T47D (cell line): ENCODE data around the gene GNG13.
A peak's percentile ranks its signal among the peaks of the same experiment; 100 is the strongest.

Source experiments
- DNase-seq, 2 experiments: peaks; one replicate each; pipeline versions ENCODE4 v3.0.0 to v3.0.0-alpha.2; 2011 to 2012; ENCODE audit warnings: low read depth in 1 of 2, low spot score in 1 of 2
- JUND ChIP-seq: IDR thresholded peaks from 2 replicates; pipeline ENCODE4 v1.6.1; 2012; ENCODE audit warnings: low read depth
- in situ Hi-C: cut with HindIII; loops from 2 replicates; pipeline ENCODE4 v1.10.0; 2016; ENCODE audit warnings: low sequenced_read_pairs, low pct_unique_long_range_greater_than_20kb

The GNG13 gene

DNA sequence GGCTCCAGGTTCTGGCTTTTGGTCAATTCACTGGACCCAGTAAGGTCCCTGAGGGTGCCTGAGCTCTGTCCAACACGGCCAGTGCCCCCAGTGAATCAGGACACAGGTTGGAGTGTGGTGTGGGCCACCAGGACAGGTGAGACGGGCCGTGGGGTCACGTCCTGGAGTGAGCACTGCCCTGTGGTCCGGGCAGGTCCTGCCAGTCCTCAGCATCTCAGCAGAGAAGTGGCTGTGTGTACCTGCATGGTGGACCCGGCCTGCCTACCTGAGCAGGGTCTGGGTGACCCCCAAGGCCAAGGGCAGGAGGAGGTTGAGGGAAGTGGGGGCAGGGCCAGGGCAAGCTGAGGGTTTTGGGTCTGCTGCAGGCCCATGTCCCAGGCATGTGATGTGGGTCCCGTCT is 1.9 kb upstream of the GNG13 start:
- in situ Hi-C loops: no loop called here
- TF ChIP-seq JUND: no peak
- DNase-seq: no peak

DNA sequence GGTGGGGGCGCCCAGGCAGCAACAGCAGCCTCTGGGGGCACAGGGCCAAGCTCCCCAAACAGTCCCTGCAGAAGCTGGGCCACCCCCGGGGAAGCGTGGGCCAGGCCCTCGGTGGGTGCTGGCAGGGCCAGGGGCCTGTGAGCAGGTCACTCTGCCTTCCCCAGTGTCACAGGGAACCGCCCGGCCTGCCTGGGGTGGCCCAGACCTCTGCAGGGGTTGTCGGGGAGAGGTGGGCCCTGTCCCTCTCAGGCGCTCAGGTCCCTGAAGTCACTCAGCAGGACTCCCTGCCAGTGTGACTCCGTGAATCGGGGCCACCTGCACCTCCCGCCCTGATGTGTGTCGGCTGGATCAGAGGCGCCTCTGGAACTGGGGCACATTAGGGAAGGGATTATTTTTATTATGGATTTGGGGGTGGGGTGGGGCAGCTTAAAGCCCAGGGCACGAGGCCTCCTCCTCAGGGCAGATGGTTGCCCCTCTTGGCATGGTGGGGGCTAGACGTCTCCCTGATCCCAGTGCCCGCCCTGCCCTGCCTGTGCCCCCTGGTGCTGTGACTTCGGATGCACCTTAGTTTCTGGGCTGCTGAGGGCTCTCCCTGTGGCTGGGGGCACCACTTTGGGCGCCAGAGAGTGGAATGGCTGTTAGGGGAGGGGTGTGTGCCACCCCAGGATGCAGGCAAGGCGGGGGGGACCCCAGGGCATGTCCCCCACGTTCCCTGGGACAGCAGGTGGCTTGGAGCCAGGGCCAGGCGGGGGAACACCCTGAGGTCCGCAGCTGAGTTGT is 1.2 kb upstream of the GNG13 start:
- TF ChIP-seq JUND: no peak
- in situ Hi-C loops: no loop called here
- no peak for DNase-seq

DNA sequence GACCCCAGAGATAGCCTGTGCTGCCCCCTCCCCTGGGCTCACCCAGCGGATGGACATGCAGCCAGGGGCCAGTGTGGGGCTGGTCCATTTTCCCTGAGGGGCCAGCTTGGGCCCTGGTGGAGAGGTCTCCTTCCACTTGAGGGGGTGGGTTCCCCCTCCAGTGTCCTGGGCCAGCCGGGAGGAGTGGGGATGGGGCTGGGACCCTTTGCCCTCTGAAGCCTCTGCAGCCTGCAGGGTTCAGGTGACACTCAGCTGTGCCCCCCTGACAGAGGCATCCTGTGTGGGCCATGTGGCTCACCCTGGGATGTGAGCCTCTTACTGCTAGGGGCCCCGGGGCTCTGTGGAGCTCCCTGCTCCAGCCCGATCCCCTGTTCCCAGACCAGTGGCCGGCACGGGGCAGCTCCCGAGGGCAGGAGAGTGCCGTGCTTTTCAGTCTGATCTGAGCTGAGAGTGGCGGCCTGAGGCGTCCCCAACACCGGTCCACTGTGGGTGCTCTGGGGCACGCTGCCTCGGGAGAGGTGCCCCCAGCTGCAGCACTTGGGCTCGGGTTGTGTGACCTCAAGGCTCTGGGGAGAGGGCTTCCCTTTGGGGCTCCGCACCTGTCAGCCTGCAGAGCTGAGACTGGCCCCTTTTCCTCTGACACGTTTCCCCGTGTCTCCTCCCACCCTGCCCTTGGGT is 439 bp upstream of the GNG13 start:
- no peak for TF ChIP-seq JUND
- no peak for DNase-seq
- in situ Hi-C loops: no loop called here

DNA sequence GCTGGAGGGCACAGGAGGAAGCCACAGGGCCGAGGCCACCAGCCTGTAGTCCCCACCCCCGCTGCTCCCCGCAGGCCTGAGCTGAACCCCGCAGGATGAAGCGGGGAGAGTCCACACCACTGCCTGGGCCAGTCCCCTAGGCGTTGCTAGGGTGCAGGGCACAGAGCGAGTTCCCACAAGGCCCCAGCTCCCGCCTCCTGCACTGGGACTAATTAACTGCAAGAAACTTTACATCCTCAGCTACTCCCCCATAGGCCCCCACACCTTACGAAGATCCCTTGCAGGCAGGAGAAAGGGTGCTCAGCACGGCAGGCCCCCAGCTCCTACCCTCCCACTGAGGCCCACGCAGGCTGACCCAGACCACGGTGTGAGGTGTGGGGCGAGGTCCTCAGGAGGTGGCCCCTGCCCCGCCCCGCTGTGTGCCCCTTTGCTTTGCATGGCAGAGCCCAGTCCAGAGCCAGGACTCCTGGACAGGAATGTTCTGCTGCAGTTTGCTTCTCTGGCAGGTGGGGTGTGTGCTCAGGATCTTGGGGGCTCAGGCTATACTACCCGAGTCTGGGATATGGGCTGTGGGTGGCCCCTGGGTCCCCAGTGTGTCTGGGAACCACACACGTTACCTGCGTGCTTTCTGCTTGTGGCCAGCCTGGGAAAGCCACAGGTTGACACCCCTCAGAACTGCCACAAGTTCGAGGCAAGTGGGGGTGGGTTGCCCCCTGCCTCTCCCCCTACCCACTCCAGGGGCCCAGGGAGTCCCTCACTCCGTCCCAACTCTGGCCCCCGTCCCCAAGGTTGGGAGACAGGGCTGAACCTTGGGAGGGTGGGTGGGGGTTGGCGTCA is 1.2 kb downstream of the GNG13 start:
- no peak for DNase-seq
- TF ChIP-seq JUND: no peak
- in situ Hi-C loops: no loop called here

DNA sequence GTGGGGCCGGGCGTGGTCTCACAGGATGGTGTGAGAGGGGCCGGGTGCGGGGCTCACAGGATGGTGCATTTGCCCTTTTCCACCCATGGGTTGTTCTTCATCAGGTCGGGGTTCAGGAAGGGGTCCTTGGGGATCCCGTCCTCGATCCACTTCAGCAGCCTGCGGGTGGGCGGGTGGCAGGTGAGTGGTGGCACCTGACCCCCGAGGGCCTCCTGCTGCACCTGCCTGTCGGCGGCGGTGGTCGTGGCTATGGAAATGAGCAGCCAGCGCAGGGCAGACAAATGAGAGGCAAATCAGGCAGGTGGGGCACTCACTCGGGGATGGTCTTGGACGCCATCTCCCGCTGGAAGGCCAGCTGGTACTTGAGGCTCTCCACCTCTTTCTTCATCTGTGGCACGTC is 1.9 kb downstream of the GNG13 start:
- in situ Hi-C loops: no loop called here
- no peak for DNase-seq
- TF ChIP-seq JUND: no peak

DNA sequence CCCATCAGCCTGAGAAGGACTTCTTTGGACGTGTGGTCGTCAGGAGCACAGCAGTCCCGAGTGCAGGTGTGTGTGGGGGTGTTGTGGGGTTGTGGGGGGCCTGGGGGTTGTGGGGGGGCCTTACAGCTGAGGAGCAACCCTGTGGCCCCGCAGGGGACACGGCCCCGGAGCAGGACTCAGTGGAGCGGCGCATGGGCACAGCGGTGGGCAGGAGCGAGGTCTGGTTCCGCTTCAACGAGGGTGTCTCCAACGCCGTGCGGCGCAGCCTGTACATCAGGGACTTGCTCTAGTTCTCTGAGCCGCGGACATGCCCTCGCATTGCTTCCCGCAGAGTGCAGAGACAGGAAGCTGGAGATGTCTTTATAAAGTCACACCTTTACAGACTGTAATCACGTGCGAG is 2.8 kb downstream of the GNG13 start:
- no peak for DNase-seq
- no peak for TF ChIP-seq JUND
- in situ Hi-C loops: no loop called here

DNA sequence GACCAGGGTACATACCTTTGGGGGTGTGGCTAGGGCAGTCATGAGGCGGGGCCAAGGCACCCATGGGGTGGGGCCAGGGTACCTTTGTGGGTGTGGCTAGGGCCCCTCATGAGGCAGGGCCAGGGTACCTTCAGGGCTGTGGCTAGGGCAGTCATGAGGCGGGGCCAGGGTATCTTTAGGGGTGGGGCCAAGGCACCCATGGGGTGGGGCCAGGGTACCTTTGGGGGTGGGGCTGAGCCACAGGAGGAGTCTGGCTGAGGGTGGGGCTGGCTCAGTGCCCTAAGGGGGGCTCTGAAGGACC is 3.5 kb downstream of the GNG13 start:
- TF ChIP-seq JUND: no peak

DNA sequence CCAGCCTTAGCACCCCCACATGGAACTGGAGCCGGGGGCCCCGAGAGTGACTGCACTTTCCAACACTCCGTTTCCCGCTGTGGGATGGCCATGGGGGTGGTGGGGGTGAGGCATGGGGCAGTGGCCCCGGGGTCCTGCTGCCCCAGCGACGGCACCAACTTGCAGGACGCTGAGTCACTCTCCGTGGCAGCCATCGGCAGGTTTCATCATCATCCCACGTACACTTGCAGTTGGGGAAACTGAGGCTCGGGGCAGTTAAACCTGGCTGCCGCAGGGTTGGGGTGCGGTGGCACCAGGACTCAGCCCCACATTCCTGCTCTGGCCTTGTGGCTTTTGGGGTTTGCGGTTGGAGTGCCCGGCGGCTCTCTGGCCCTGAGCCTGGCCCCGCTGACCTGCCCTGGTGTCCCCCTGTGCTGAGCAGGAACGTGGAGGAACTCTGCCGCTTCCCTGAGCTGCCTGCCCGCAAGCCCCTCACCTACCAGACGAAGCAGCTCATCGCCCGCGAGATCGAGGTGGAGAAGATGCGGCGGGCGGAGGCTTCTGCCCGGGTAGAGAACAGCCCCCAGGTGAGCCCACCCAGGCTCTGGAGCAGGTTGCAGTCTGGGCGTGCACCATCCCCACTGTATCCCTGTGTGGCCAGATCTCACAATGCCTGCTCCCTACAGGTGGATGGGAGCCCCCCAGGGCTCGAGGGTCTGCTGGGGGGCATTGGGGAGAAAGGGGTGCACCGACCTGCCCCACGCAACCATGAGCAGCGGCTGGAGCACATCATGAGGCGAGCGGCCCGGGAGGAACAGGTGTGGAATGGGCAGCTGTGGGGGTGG is 4.0 kb downstream of the GNG13 start:
- in situ Hi-C loops: no loop called here
- DNase-seq: no peak
- no peak for TF ChIP-seq JUND

More for the DNA sequence above, 3.5 kb downstream of the GNG13 start:
- in situ Hi-C loops: no loop called here
- peak in 1 of 2 experiments; percentile 83 for DNase-seq

DNA sequence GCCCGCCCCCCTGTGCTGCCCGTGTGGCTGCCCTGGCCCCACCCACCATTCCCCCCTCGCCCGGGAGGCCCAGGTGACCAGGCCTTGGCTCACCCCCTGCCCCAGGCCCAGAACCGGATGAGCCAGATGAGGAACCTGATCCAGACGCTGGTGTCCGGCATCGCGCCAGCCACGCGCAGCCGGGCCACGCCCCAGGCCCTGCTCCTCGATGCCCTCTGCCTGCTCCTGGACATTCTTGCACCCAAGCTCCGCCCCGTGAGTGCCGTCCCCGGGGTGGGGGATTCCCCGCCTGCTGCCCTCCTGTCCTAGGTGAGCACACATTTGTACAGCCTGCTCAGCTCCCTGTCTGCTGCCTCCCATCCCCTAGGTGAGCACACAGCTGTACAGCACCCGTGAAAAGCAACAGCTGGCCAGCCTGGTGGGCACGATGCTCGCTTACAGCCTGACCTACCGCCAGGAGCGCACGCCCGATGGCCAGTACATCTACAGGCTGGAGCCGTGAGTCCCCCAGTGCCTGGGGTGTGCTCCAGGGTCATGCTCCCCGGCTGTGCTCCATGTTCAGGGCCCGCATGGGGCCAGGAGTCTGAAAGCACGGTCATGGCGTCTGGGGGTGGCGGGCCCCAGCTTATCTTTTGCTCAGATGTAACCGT is 4.8 kb downstream of the GNG13 start:
- DNase-seq: peak; percentile 65 to 91
- in situ Hi-C loops: no loop called here
- no peak for TF ChIP-seq JUND

GRCh38 chr16:794853-795466 is 5.6 kb downstream of the GNG13 start:
- no peak for TF ChIP-seq JUND
- DNase-seq: no peak
- in situ Hi-C loops: no loop called here

- in situ Hi-C loops: no loop called here
- DNase-seq: no peak
- TF ChIP-seq JUND: no peak
Observed at GRCh38 chr16:794091-794822, 6.3 kb downstream of the GNG13 start.
